OCI-LY3 (cell line): Measurements from ENCODE around the gene PLD2.

ENCODE experiments used
- H2AFZ ChIP-seq: fragments of 200-600, 300-600 bp; shearing (Covaris generic); 2 replicates; pipeline ENCODE4 v1.6.0; 2014; ENCODE audit warnings: antibody characterized with exemption, low read depth, low read length
- H3K27ac ChIP-seq: fragments of 200-600, 300-600 bp; sonication (generic); 2 replicates; pipeline ENCODE4 v1.5.1; 2014; ENCODE audit warnings: mild to moderate bottlenecking, low read length, moderate library complexity, mixed read lengths
- H3K27me3 ChIP-seq: fragments of 200-600, 300-600 bp; sonication (generic); 2 replicates; pipeline ENCODE4 v1.6.1; 2014; ENCODE audit warnings: low read depth, low read length, mixed read lengths
- H3K36me3 ChIP-seq: fragments of 200-600, 300-600 bp; sonication (generic); replicated peaks from 2 replicates; pipeline ENCODE3; 2014; ENCODE audit warnings: low read depth, low read length, mixed read lengths
- H3K4me1 ChIP-seq: fragments of 300-600, 200-600 bp; sonication (generic); 2 replicates; pipeline ENCODE4 v1.6.1; 2014; ENCODE audit warnings: low read length, mixed read lengths
- H3K4me2 ChIP-seq: fragments of 200-600, 300-600 bp; sonication (generic); 2 replicates; pipeline ENCODE4 v1.6.1; 2014; ENCODE audit warnings: low read length, mixed read lengths
- H3K4me3 ChIP-seq: fragments of 300-600, 200-600 bp; sonication (generic); 2 replicates; pipeline ENCODE4 v1.5.1; 2014; ENCODE audit warnings: antibody characterized with exemption, mild to moderate bottlenecking, low read length, moderate library complexity
- H3K79me2 ChIP-seq: fragments of 300-600, 200-600 bp; shearing (Covaris generic); 2 replicates; pipeline ENCODE4 v1.6.1; 2014; ENCODE audit warnings: mild to moderate bottlenecking, low read length, mixed read lengths
- H3K9ac ChIP-seq: fragments of 300-600, 200-600 bp; shearing (Covaris generic); 2 replicates; pipeline ENCODE4 v1.6.0; 2014; ENCODE audit warnings: mild to moderate bottlenecking, low read length, moderate library complexity
- H3K9me3 ChIP-seq: fragments of 200-600, 300-600 bp; shearing (Covaris generic); 2 replicates; pipeline ENCODE4 v1.6.1; 2014; ENCODE audit warnings: low read length, mixed read lengths; ENCODE audit not compliant: insufficient read depth
- H4K20me1 ChIP-seq: fragments of 200-600, 300-600 bp; sonication (generic); 2 replicates; pipeline ENCODE4 v1.6.1; 2016; ENCODE audit warnings: low read length, mixed read lengths; ENCODE audit not compliant: insufficient read depth
- EZH2phosphoT487 ChIP-seq: fragments of 200-600 bp; shearing (Covaris generic); IDR thresholded peaks from 2 replicates; pipeline ENCODE4 v1.6.1; 2018; ENCODE audit warnings: antibody characterized with exemption, mixed run types, low read depth
- TF ChIP-seq, protein P1 (sequence below): fragments of 200-600, 300-600 bp; sonication (generic); IDR thresholded peaks from 2 replicates; pipeline ENCODE4 v1.5.1; 2014; ENCODE audit warnings: antibody characterized with exemption, low read length, low read depth

The PLD2 gene

GRCh38 chr17:4834681-4835020, 27.7 kb downstream of the PLD2 start:
- H4K20me1 ChIP-seq: peaks cover 15% of the 10 kb centered on the region
- H3K9ac ChIP-seq: peak overlapping the region; percentile 88; the same call in 1 of the 2 replicates

DNA sequence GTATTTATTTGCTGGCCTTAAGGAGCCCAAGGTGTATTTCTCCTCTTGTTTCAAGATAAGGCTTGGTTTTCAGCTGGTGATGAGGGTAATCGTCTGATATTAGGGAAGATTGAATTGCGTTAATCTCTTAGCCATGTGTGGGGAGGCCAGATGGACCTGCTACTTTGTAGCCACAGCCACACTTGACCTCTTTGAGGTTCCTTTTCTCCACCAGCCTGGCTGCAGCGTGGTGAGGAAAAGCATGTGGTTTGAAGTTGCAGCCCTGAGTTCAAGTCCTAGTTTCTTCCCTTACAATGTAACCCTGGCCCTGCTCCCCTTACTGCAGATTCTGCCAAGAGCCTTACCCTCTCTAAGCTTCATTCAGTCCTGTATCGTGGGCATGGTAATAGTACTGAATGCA, 29.3 kb downstream of the PLD2 start:
- peaks cover 11% of the 10 kb centered on the region for H3K4me1 ChIP-seq

More at GRCh38 chr17:4834681-4835020, 27.7 kb downstream of the PLD2 start:
- Histone ChIP-seq H3K36me3 (no peaks in the 10 kb centered on the region), H3K27ac (no peak overlapping the region), H3K27me3 (no peaks in the 10 kb centered on the region), H3K9me3 (no peaks in the 10 kb centered on the region), H3K4me3 (peak overlapping the region; percentile 100), H3K4me2 (peak overlapping the region; percentile 100), H3K4me1 (peaks cover 11% of the 10 kb centered on the region), H2AFZ (no peak overlapping the region), H3K79me2 (peaks cover 48% of the 10 kb centered on the region)
- TF ChIP-seq, protein P1, sequence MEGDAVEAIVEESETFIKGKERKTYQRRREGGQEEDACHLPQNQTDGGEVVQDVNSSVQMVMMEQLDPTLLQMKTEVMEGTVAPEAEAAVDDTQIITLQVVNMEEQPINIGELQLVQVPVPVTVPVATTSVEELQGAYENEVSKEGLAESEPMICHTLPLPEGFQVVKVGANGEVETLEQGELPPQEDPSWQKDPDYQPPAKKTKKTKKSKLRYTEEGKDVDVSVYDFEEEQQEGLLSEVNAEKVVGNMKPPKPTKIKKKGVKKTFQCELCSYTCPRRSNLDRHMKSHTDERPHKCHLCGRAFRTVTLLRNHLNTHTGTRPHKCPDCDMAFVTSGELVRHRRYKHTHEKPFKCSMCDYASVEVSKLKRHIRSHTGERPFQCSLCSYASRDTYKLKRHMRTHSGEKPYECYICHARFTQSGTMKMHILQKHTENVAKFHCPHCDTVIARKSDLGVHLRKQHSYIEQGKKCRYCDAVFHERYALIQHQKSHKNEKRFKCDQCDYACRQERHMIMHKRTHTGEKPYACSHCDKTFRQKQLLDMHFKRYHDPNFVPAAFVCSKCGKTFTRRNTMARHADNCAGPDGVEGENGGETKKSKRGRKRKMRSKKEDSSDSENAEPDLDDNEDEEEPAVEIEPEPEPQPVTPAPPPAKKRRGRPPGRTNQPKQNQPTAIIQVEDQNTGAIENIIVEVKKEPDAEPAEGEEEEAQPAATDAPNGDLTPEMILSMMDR: no peak
- no peak for TF ChIP-seq EZH2phosphoT487

DNA sequence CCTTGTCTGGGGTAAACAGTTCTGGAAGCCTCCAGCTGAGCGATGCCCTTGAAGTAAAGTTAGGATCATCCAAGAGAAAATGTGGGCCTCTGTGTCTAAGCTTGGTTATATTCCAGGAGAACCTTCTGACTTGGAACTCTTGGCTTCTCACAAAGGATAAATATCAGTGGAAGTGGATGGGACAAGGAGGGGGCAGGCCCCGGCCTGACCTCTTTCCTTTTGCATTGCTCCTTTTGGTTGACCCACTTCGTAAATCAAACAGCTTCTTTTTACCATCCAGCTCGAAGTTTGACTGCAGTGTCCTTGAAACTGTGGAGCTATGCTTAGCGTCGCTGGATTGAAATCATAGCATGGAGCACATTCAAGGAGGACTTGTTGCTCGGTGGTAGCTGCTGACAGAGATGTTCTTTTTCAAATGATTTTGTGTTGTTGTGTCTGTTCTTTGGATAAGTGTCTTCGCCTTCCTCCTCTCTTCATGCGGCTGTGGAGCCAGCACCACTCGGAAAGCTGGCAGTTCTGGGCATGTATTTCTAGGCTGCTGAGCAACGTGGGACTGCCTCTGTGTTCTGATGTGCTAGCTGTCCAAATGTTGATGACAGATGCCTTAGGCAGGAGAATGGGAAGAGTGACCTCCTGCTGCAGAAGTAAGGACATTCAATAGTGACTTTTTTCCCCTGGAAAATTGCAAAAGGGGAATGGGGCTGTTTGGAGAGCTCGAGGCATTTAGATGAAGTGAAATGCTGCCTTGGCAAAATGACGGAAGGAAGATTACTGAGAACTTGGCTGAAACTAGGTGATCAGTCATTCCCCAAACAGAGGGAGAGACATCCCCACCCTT, 30.7 kb downstream of the PLD2 start:
- no peaks in the 10 kb centered on the region for H3K9me3 ChIP-seq
- no peak overlapping the region for H3K27ac ChIP-seq
- H3K4me3 ChIP-seq: no peak overlapping the region
- no peak overlapping the region for H3K4me2 ChIP-seq
- no peaks in the 10 kb centered on the region for H3K36me3 ChIP-seq
- no peaks in the 10 kb centered on the region for H3K27me3 ChIP-seq
- peaks cover 11% of the 10 kb centered on the region for H3K4me1 ChIP-seq
- peaks cover 62% of the 10 kb centered on the region for H3K79me2 ChIP-seq
- H2AFZ ChIP-seq: no peak overlapping the region
- no peak overlapping the region for H3K9ac ChIP-seq
- H4K20me1 ChIP-seq: peaks cover 20% of the 10 kb centered on the region
- TF ChIP-seq EZH2phosphoT487: no peak
- TF ChIP-seq, protein P1: no peak

More for the DNA sequence above, 29.3 kb downstream of the PLD2 start:
- Histone ChIP-seq H2AFZ (no peak overlapping the region), H4K20me1 (peaks cover 20% of the 10 kb centered on the region), H3K79me2 (peaks cover 59% of the 10 kb centered on the region), H3K9ac (no peak overlapping the region), H3K4me2 (no peak overlapping the region), H3K36me3 (no peaks in the 10 kb centered on the region), H3K9me3 (no peaks in the 10 kb centered on the region), H3K27ac (no peak overlapping the region), H3K27me3 (no peaks in the 10 kb centered on the region), H3K4me3 (no peak overlapping the region)
- TF ChIP-seq, protein P1: no peak
- no peak for TF ChIP-seq EZH2phosphoT487

- Histone ChIP-seq H3K4me3 (no peak overlapping the region), H3K27me3 (no peaks in the 10 kb centered on the region), H4K20me1 (peaks cover 20% of the 10 kb centered on the region), H3K79me2 (peaks cover 62% of the 10 kb centered on the region), H3K27ac (no peak overlapping the region), H2AFZ (no peak overlapping the region), H3K4me1 (peaks cover 11% of the 10 kb centered on the region), H3K36me3 (no peaks in the 10 kb centered on the region), H3K4me2 (no peak overlapping the region), H3K9ac (no peak overlapping the region), H3K9me3 (no peaks in the 10 kb centered on the region)
- TF ChIP-seq, protein P1: no peak
- no peak for TF ChIP-seq EZH2phosphoT487
These were observed 31.4 kb downstream of the PLD2 start for GRCh38 chr17:4838309-4838785.
